OCI-M2 (cell line): ENCODE data around the gene HIP1.
A peak's percentile ranks its signal among the peaks of the same experiment; 100 is the strongest.
"Not testable (repeated sequence)": the region's sequence is repeated elsewhere in the genome, so short reads cannot be mapped to it uniquely, and the experiment has no call there.

ENCODE experiments used
- DNase-seq: peaks from one replicate; lab custom pipeline; 2025; ENCODE audit not compliant: unreplicated experiment; lab: John Stamatoyannopoulos, UW

Gene HIP1

GRCh38 chr7:75739796-75740672, 1.3 kb upstream of the HIP1 start:
- DNase-seq, result no peak

- DNase-seq, result peak; percentile 53
Measured at GRCh38 chr7:75738975-75739795, 444 bp upstream of the HIP1 start.

GRCh38 chr7:75737856-75738603, 711 bp downstream of the HIP1 start:
- DNase-seq, result no peak

GRCh38 chr7:75735581-75736350, 3.0 kb downstream of the HIP1 start:
- DNase-seq, result no peak

GRCh38 chr7:75734586-75735458, 3.9 kb downstream of the HIP1 start:
- no peak for DNase-seq

- DNase-seq, result no peak
Measured at GRCh38 chr7:75732764-75733630, 5.7 kb downstream of the HIP1 start.

GRCh38 chr7:75732016-75732521, 6.7 kb downstream of the HIP1 start:
- no peak for DNase-seq

- no peak for DNase-seq
Measured at GRCh38 chr7:75729851-75730274, 8.9 kb downstream of the HIP1 start.

- DNase-seq, result no peak
Measured at GRCh38 chr7:75727881-75728593, 10.7 kb downstream of the HIP1 start.

- DNase-seq, result not testable (repeated sequence)
Measured at GRCh38 chr7:75727351-75727750, 11.4 kb downstream of the HIP1 start.

- DNase-seq, result no peak
Measured at GRCh38 chr7:75725306-75725705, 13.4 kb downstream of the HIP1 start.

- no peak for DNase-seq
Measured at GRCh38 chr7:75723444-75723843, 15.3 kb downstream of the HIP1 start.

- DNase-seq, result no peak
Measured at GRCh38 chr7:75722373-75722772, 16.4 kb downstream of the HIP1 start.

GRCh38 chr7:75721922-75722321, 16.8 kb downstream of the HIP1 start:
- DNase-seq, result not testable (repeated sequence)

GRCh38 chr7:75721426-75721825, 17.3 kb downstream of the HIP1 start:
- DNase-seq, result no peak

GRCh38 chr7:75719626-75720025, 19.1 kb downstream of the HIP1 start:
- DNase-seq, result no peak

GRCh38 chr7:75718390-75719031, 20.2 kb downstream of the HIP1 start:
- no peak for DNase-seq
